DMS53 treated with DMSO at 0.1 percent for 48 hours (cell line): ENCODE results near the gene ATP10A.

Source experiments
- DNase-seq: peaks from one replicate; lab custom pipeline; 2025; ENCODE audit not compliant: unreplicated experiment; lab: John Stamatoyannopoulos, UW

Gene ATP10A

GRCh38 chr15:25742776-25743547 is 120.2 kb downstream of the ATP10A start:
- no peak for DNase-seq

GRCh38 chr15:25742041-25742730 is 120.9 kb downstream of the ATP10A start:
- DNase-seq = no peak

GRCh38 chr15:25741256-25741580 is 121.9 kb downstream of the ATP10A start:
- DNase-seq = no peak

- DNase-seq = no peak
Observed at GRCh38 chr15:25740383-25741255, 122.5 kb downstream of the ATP10A start.

- no peak for DNase-seq
Observed at GRCh38 chr15:25739687-25740121, 123.4 kb downstream of the ATP10A start.

- no peak for DNase-seq
Observed at GRCh38 chr15:25738171-25738965, 124.8 kb downstream of the ATP10A start.

- DNase-seq = no peak
Observed at GRCh38 chr15:25737218-25737643, 125.9 kb downstream of the ATP10A start.

- DNase-seq = no peak
Observed at GRCh38 chr15:25736461-25736860, 126.7 kb downstream of the ATP10A start.

GRCh38 chr15:25735550-25736384 is 127.4 kb downstream of the ATP10A start:
- no peak for DNase-seq

- DNase-seq = no peak
Observed at GRCh38 chr15:25734680-25735355, 128.3 kb downstream of the ATP10A start.

GRCh38 chr15:25733856-25734679 is 129.1 kb downstream of the ATP10A start:
- DNase-seq = no peak

GRCh38 chr15:25733036-25733855 is 129.9 kb downstream of the ATP10A start:
- DNase-seq = no peak

GRCh38 chr15:25732191-25732590 is 130.9 kb downstream of the ATP10A start:
- DNase-seq = no peak

GRCh38 chr15:25731411-25731810 is 131.7 kb downstream of the ATP10A start:
- no peak for DNase-seq

- DNase-seq = no peak
Observed at GRCh38 chr15:25730918-25731317, 132.2 kb downstream of the ATP10A start.

GRCh38 chr15:25728816-25729215 is 134.3 kb downstream of the ATP10A start:
- DNase-seq = no peak

- no peak for DNase-seq
Observed at GRCh38 chr15:25727867-25728600, 135.1 kb downstream of the ATP10A start.
